ENCODE results near the gene ZNF768. TPM values are rescaled to one million over a fixed set of nuclear protein-coding genes. Genes with fewer than 3 reads are reported as not detected.

The ZNF768 gene
- total and polyA plus RNA-seq, 2 of the 13 experiments (the other 11 are each of a cell fraction or from before 2014, with no cell fraction given): 26.7 to 34.4 TPM

- TF ChIP-seq TBX3 (IDR thresholded peaks at IDR 0.05; ENCODE audit: borderline replicate concordance) (peak; percentile 43; the same call in 1 of the 2 replicates), ZNF274 (CRISPR knock-in tag; IDR thresholded peaks at IDR 0.05) (peak; percentile 78), JUN (CRISPR knock-in tag; IDR thresholded peaks at IDR 0.05) (0 out of 2 replicates have a peak, but pooled peaks have one; percentile 47), ZNF280B (CRISPR knock-in tag; IDR thresholded peaks at IDR 0.05; ENCODE audit: borderline replicate concordance) (peak; percentile 84; the same call in 1 of the 2 replicates), SCMH1 (CRISPR knock-in tag; IDR thresholded peaks at IDR 0.05; ENCODE audit: borderline replicate concordance) (no peak), ZNF333 (CRISPR knock-in tag; IDR thresholded peaks at IDR 0.05; ENCODE audit: borderline replicate concordance) (peak; percentile 69; the same call in 1 of the 2 replicates), HOXD1 (CRISPR knock-in tag; IDR thresholded peaks at IDR 0.05) (no peak), ZNF773 (CRISPR knock-in tag; IDR thresholded peaks at IDR 0.05; ENCODE audit: borderline replicate concordance) (no peak), SPEN (CRISPR knock-in tag; IDR thresholded peaks at IDR 0.05; ENCODE audit: low read depth) (peak; percentile 11; the same call in 1 of the 2 replicates), ZNF619 (CRISPR knock-in tag; IDR thresholded peaks at IDR 0.05) (peak; percentile 89; the same call in 1 of the 2 replicates), ZNF350 (CRISPR knock-in tag; IDR thresholded peaks at IDR 0.05; ENCODE audit: borderline replicate concordance, low read depth) (peak; percentile 61; the same call in 1 of the 2 replicates), ZNF792 (CRISPR knock-in tag; IDR thresholded peaks at IDR 0.05) (peak; percentile 49; the same call in 1 of the 2 replicates), LCORL (IDR thresholded peaks at IDR 0.05) (no peak), LCORL (CRISPR knock-in tag; IDR thresholded peaks at IDR 0.05) (0 out of 2 replicates have a peak, but pooled peaks have one; percentile 47), HIC2 (CRISPR knock-in tag; IDR thresholded peaks at IDR 0.05; ENCODE audit: low read depth) (peak; percentile 45; the same call in 1 of the 2 replicates), ZFX (CRISPR knock-in tag; IDR thresholded peaks at IDR 0.05; ENCODE audit: low read depth) (peak; percentile 70)
- TF ChIP-seq, protein P1, sequence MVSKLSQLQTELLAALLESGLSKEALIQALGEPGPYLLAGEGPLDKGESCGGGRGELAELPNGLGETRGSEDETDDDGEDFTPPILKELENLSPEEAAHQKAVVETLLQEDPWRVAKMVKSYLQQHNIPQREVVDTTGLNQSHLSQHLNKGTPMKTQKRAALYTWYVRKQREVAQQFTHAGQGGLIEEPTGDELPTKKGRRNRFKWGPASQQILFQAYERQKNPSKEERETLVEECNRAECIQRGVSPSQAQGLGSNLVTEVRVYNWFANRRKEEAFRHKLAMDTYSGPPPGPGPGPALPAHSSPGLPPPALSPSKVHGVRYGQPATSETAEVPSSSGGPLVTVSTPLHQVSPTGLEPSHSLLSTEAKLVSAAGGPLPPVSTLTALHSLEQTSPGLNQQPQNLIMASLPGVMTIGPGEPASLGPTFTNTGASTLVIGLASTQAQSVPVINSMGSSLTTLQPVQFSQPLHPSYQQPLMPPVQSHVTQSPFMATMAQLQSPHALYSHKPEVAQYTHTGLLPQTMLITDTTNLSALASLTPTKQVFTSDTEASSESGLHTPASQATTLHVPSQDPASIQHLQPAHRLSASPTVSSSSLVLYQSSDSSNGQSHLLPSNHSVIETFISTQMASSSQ (IDR thresholded peaks at IDR 0.05; ENCODE audit: low read depth): peak; percentile 90
- TF ChIP-seq, protein P1 (CRISPR knock-in tag; IDR thresholded peaks at IDR 0.05; ENCODE audit: borderline replicate concordance): peak; percentile 89
- TF ChIP-seq, protein P2, sequence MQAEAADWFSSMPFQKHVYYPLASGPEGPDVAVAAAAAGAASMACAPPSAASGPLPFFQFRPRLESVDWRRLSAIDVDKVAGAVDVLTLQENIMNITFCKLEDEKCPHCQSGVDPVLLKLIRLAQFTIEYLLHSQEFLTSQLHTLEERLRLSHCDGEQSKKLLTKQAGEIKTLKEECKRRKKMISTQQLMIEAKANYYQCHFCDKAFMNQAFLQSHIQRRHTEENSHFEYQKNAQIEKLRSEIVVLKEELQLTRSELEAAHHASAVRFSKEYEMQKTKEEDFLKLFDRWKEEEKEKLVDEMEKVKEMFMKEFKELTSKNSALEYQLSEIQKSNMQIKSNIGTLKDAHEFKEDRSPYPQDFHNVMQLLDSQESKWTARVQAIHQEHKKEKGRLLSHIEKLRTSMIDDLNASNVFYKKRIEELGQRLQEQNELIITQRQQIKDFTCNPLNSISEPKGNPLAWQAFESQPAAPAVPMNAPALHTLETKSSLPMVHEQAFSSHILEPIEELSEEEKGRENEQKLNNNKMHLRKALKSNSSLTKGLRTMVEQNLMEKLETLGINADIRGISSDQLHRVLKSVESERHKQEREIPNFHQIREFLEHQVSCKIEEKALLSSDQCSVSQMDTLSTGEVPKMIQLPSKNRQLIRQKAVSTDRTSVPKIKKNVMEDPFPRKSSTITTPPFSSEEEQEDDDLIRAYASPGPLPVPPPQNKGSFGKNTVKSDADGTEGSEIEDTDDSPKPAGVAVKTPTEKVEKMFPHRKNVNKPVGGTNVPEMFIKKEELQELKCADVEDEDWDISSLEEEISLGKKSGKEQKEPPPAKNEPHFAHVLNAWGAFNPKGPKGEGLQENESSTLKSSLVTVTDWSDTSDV (CRISPR knock-in tag; IDR thresholded peaks at IDR 0.05): no peak
These were observed 4.3 kb downstream of the ZNF768 start (continued) for GRCh38 chr16:30521873-30522641.

Data from HepG2 (cell line).